WTC11 (cell line): ENCODE data around the gene PDE3B. TPM values are rescaled to one million over a fixed set of nuclear protein-coding genes. Genes with fewer than 3 reads are reported as not detected.
"Not testable (repeated sequence)": the region's sequence is repeated elsewhere in the genome, so short reads cannot be mapped to it uniquely, and the experiment has no call there.

Experiments used
- ATAC-seq: fragments of 200-7000 bp; cut with Tn5 transposase; 2 replicates; pipeline ENCODE4 v1.10.0; 2021; ENCODE audit warnings: mild to moderate bottlenecking, moderate library complexity
- CTCF ChIA-PET: fragments of 300-600 bp; sonication (Branson Sonifier 250); formaldehyde crosslinking; loops from one replicate; lab custom pipeline; 2021; ENCODE audit warnings: antibody characterized with exemption; lab: Charles Lee
- POLR2A ChIA-PET: fragments of 350-600 bp; sonication (Branson Sonifier 250); formaldehyde crosslinking; loops from one replicate; lab custom pipeline; 2021; ENCODE audit warnings: antibody characterized with exemption; lab: Charles Lee
- DNase-seq: peaks from one replicate; pipeline ENCODE4 v3.0.0; 2021; ENCODE audit warnings: low spot score
- H3K27ac Mint-ChIP-seq: 2 replicates; pipeline ENCODE4 v1.8.0; 2021; ENCODE audit warnings: mixed read lengths
- H3K27me3 Mint-ChIP-seq: 2 replicates; pipeline ENCODE4 v1.8.0; 2021; ENCODE audit warnings: low read depth, mild to moderate bottlenecking, moderate library complexity, mixed read lengths
- H3K36me3 Mint-ChIP-seq: 2 replicates; pipeline ENCODE4 v1.8.0; 2021; ENCODE audit warnings: mixed read lengths
- H3K4me1 Mint-ChIP-seq: 2 replicates; pipeline ENCODE4 v1.8.0; 2022; ENCODE audit warnings: mixed read lengths
- H3K4me3 Mint-ChIP-seq: 2 replicates; pipeline ENCODE4 v1.8.0; 2021; ENCODE audit warnings: mild to moderate bottlenecking, moderate library complexity, mixed read lengths
- H3K9me3 Mint-ChIP-seq: 2 replicates; pipeline ENCODE4 v1.8.0; 2021; ENCODE audit warnings: mixed read lengths
- CTCF ChIP-seq: fragments of 200-600 bp; IDR thresholded peaks from 2 replicates; pipeline ENCODE4 v1.8.0; 2022; ENCODE audit warnings: antibody characterized with exemption
- IRF1 ChIP-seq: sonication (generic); formaldehyde crosslinking; IDR thresholded peaks from 2 replicates; pipeline ENCODE4 v1.8.0; 2023; ENCODE audit warnings: missing genetic modification reagents
- MYBL2 ChIP-seq: sonication (generic); formaldehyde crosslinking; IDR thresholded peaks from 2 replicates; pipeline ENCODE4 v1.8.1; 2023; ENCODE audit warnings: mild to moderate bottlenecking, moderate library complexity, missing genetic modification reagents
- PRDM15 ChIP-seq: sonication (generic); formaldehyde crosslinking; IDR thresholded peaks from 2 replicates; pipeline ENCODE4 v1.8.0; 2022; ENCODE audit warnings: missing genetic modification reagents
- RELA ChIP-seq: sonication (generic); formaldehyde crosslinking; IDR thresholded peaks from 2 replicates; pipeline ENCODE4 v1.8.1; 2022; ENCODE audit warnings: missing genetic modification reagents, mild to moderate bottlenecking, borderline replicate concordance
- ZNF396 ChIP-seq: fragments of 250-450 bp; sonication (Bioruptor Pico); IDR thresholded peaks from 2 replicates; pipeline ENCODE4 v1.8.0; 2021; ENCODE audit warnings: mild to moderate bottlenecking, moderate library complexity, borderline replicate concordance
- ZNF423 ChIP-seq: fragments of 250-450 bp; sonication (Bioruptor Pico); IDR thresholded peaks from 2 replicates; pipeline ENCODE4 v2.1.2; 2022; ENCODE audit warnings: mild to moderate bottlenecking, moderate library complexity
- total RNA-seq: library from RNA; stranded (reverse); gene quantifications from 3 replicates; pipeline ENCODE4 v1.2.3, GENCODE V29; 2021
- TF ChIP-seq, protein P1 (sequence below): sonication (generic); formaldehyde crosslinking; IDR thresholded peaks from 2 replicates; pipeline ENCODE4 v1.8.1; 2022; ENCODE audit warnings: missing genetic modification reagents, borderline replicate concordance

The PDE3B gene
- total RNA-seq, 1 experiment from 2014 or later: 9.6 TPM

GRCh38 chr11:14775897-14776296 is 132.3 kb downstream of the PDE3B start (continued):
- TF ChIP-seq, protein P1, sequence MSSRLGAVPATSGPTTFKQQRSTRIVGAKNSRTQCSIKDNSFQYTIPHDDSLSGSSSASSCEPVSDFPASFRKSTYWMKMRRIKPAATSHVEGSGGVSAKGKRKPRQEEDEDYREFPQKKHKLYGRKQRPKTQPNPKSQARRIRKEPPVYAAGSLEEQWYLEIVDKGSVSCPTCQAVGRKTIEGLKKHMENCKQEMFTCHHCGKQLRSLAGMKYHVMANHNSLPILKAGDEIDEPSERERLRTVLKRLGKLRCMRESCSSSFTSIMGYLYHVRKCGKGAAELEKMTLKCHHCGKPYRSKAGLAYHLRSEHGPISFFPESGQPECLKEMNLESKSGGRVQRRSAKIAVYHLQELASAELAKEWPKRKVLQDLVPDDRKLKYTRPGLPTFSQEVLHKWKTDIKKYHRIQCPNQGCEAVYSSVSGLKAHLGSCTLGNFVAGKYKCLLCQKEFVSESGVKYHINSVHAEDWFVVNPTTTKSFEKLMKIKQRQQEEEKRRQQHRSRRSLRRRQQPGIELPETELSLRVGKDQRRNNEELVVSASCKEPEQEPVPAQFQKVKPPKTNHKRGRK (CRISPR knock-in tag): no peak
- no peak for TF ChIP-seq MYBL2
- TF ChIP-seq RELA (CRISPR knock-in tag): no peak
- no peak for TF ChIP-seq PRDM15

DNA sequence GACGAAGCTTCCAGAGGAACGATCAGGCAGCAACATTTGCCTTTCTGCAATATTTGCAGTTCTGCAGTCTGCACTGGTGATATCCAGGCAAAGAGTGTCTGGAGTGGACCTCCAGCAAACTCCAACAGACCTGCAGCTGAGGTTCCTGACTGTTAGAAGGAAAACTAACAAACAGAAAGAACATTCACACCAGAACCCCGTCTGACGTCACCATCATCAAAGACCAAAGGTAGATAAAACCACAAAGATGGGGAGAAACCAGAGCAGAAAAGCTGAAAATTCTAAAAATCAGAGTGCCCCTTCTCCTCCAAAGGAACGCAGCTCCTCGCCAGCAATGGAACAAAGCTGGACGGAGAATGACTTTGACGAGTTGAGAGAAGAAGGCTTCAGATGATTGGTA is 134.9 kb downstream of the PDE3B start:
- ATAC-seq, H3K4me3 Mint-ChIP-seq, H3K27me3 Mint-ChIP-seq, H3K27ac Mint-ChIP-seq, POLR2A ChIA-PET, H3K4me1 Mint-ChIP-seq, CTCF ChIA-PET, DNase-seq: not testable (repeated sequence)
- peaks cover 16% of the 10 kb centered on the region for H3K36me3 Mint-ChIP-seq
- peaks cover 47% of the 10 kb centered on the region for H3K9me3 Mint-ChIP-seq

- DNase-seq: no peak
- peaks cover 37% of the 10 kb centered on the region for H3K9me3 Mint-ChIP-seq
- H3K27ac Mint-ChIP-seq: no peak overlapping the region
- CTCF ChIA-PET: interaction anchor here (0.5 to 1.1 kb wide), 2 partner anchors 10 to 329 kb away, joined by 3 to 4 read pairs; no protein-coding TSS in a partner anchor
- no peak for TF ChIP-seq IRF1 (CRISPR knock-in tag)
- no peak for TF ChIP-seq ZNF396 (CRISPR knock-in tag)
- TF ChIP-seq CTCF: no peak
- TF ChIP-seq, all 79 proteins: peak for 0
- POLR2A ChIA-PET: no interaction called here
- 0 out of 2 replicates have a peak, but pooled peaks cover 3% of the 10 kb centered on the region for H3K36me3 Mint-ChIP-seq
- no peak for ATAC-seq
- H3K4me3 Mint-ChIP-seq: no peak overlapping the region
- H3K4me1 Mint-ChIP-seq: no peaks in the 10 kb centered on the region
- no peaks in the 10 kb centered on the region for H3K27me3 Mint-ChIP-seq
Measured at GRCh38 chr11:14783788-14784187, 140.2 kb downstream of the PDE3B start.

- ChIA-PET CTCF (interaction anchor here (0.5 kb wide), 1 partner anchor 329 kb away, joined by 4 read pairs; no protein-coding TSS in a partner anchor), POLR2A (no interaction called here)
- H3K4me1 Mint-ChIP-seq: no peaks in the 10 kb centered on the region
- ATAC-seq (no peak), DNase-seq (no peak)
- H3K36me3 Mint-ChIP-seq: 0 out of 2 replicates have a peak, but pooled peaks cover 2% of the 10 kb centered on the region
- no peaks in the 10 kb centered on the region for H3K27me3 Mint-ChIP-seq
- no peak overlapping the region for H3K4me3 Mint-ChIP-seq
- TF ChIP-seq ZNF423 (CRISPR knock-in tag) (no peak), MYBL2 (no peak)
- peaks cover 33% of the 10 kb centered on the region for H3K9me3 Mint-ChIP-seq
- no peak overlapping the region for H3K27ac Mint-ChIP-seq
Measured at GRCh38 chr11:14784230-14784629, 140.6 kb downstream of the PDE3B start.
